ENCODE results near the gene PDIA5. TPM values are rescaled to one million over a fixed set of nuclear protein-coding genes. Genes with fewer than 3 reads are reported as not detected.
"Not testable (repeated sequence)": the region's sequence is repeated elsewhere in the genome, so short reads cannot be mapped to it uniquely, and the experiment has no call there.

The PDIA5 gene
- total RNA-seq, 2 experiments from 2014 or later: 8.1 to 11.7 TPM

DNA sequence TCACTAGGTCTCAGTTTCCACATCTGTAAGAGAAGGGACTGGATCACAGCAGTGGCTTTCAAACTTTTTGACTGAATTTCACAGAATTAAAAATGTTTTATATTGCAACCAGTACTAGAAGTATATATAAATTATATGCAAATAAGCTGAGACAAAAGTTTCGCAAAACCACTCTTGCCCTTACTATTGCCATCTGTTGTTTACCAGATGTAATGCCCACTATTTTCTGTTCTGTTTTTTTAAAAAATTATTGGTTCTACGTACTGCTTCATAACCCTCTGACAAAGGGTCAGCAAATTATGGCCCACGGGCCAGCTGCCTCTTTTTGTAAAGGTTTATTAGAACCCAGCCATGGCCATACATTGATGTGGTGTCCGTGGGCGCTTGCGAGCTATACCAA, 44.8 kb downstream of the PDIA5 start:
- TF ChIP-seq CTCF (conservative IDR thresholded peaks at IDR 0.05; ENCODE audit: low read length): no peak
- no peak for TF ChIP-seq EZH2phosphoT487 (IDR thresholded peaks at IDR 0.05; ENCODE audit: borderline replicate concordance, low read depth, low read length)
- H3K36me3 ChIP-seq (ENCODE audit: insufficient read depth, low read length): no peaks in the 10 kb centered on the region; the same call in 1 of the 2 replicates
- CTCF ChIA-PET (ENCODE audit: unreplicated experiment): no interaction called here
- no peaks in the 10 kb centered on the region for H4K20me1 ChIP-seq (ENCODE audit: insufficient read depth, low read length)
- intact Hi-C loops (cut with micrococcal nuclease; ENCODE audit: unreplicated experiment): no loop called here
- DNase-seq (ENCODE audit: low spot score): no peak
- H3K4me2 ChIP-seq (ENCODE audit: low read length): no peak overlapping the region
- H2AFZ ChIP-seq (ENCODE audit: low read length): no peak overlapping the region
- H3K4me1 ChIP-seq (ENCODE audit: insufficient read depth, low read length, poor library complexity, severe bottlenecking): peaks cover 11% of the 10 kb centered on the region
- no peaks in the 10 kb centered on the region for H3K9me3 ChIP-seq (ENCODE audit: low read length)
- H3K9me2 ChIP-seq (ENCODE audit: insufficient read depth, low read length): no peaks in the 10 kb centered on the region
- POLR2A ChIA-PET: interaction anchor here (1.4 kb wide), 1 partner anchor 21 kb away, joined by 3 read pairs; no protein-coding TSS in a partner anchor
- BruUV-seq (replicated peaks): no TSS peak
- H3K4me3 ChIP-seq (ENCODE audit: low read depth, low read length, poor library complexity, severe bottlenecking): no peak overlapping the region
- H3K79me2 ChIP-seq (ENCODE audit: insufficient read depth, low read depth, low read length): no peaks in the 10 kb centered on the region
- H3K27ac ChIP-seq (ENCODE audit: low read depth, low read length, poor library complexity, severe bottlenecking): no peak overlapping the region

- TF ChIP-seq EZH2phosphoT487 (IDR thresholded peaks at IDR 0.05; ENCODE audit: borderline replicate concordance, low read depth, low read length): no peak
- no peak for TF ChIP-seq CTCF (conservative IDR thresholded peaks at IDR 0.05; ENCODE audit: low read length)
- BruUV-seq (replicated peaks): no TSS peak
- H2AFZ ChIP-seq (ENCODE audit: low read length): no peak overlapping the region
- no peak for DNase-seq (ENCODE audit: low spot score)
- H4K20me1 ChIP-seq (ENCODE audit: insufficient read depth, low read length): no peaks in the 10 kb centered on the region
- no peaks in the 10 kb centered on the region for H3K9me2 ChIP-seq (ENCODE audit: insufficient read depth, low read length)
- H3K4me1 ChIP-seq (ENCODE audit: insufficient read depth, low read length, poor library complexity, severe bottlenecking): peaks cover 11% of the 10 kb centered on the region
- H3K79me2 ChIP-seq (ENCODE audit: insufficient read depth, low read depth, low read length): no peaks in the 10 kb centered on the region
- H3K4me2 ChIP-seq (ENCODE audit: low read length): no peak overlapping the region
- no peaks in the 10 kb centered on the region for H3K9me3 ChIP-seq (ENCODE audit: low read length)
- no peak overlapping the region for H3K4me3 ChIP-seq (ENCODE audit: low read depth, low read length, poor library complexity, severe bottlenecking)
- intact Hi-C loops (cut with micrococcal nuclease; ENCODE audit: unreplicated experiment): no loop called here
- no peak overlapping the region for H3K27ac ChIP-seq (ENCODE audit: low read depth, low read length, poor library complexity, severe bottlenecking)
- CTCF ChIA-PET (ENCODE audit: unreplicated experiment): no interaction called here
- POLR2A ChIA-PET: no interaction called here
- no peaks in the 10 kb centered on the region; the same call in 1 of the 2 replicates for H3K36me3 ChIP-seq (ENCODE audit: insufficient read depth, low read length)
Observed at GRCh38 chr3:123112232-123112631, 45.4 kb downstream of the PDIA5 start.

DNA sequence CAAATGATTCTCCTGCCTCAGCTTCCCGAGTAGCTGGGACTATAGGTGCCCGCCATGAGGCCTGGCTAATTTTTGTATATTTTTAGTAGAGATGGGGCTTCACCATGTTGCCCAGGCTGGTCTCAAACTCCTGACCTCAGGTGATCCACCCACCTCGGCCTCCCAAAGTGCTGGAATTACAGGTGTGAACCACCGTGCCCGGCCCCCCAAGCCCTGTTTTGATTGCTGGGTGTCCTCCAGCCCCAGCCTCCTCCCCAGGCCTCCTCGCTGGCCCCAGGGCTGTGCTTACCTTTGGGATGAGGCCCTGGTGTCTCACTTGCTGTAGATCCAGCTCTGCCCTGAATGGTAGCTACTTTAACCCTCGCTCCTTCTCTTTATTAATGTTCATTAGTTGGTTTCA, 45.8 kb downstream of the PDIA5 start:
- peaks cover 11% of the 10 kb centered on the region for H3K4me1 ChIP-seq (ENCODE audit: insufficient read depth, low read length, poor library complexity, severe bottlenecking)
- intact Hi-C loops (cut with micrococcal nuclease; ENCODE audit: unreplicated experiment); BruUV-seq (replicated peaks); H2AFZ ChIP-seq (ENCODE audit: low read length); CTCF ChIA-PET (ENCODE audit: unreplicated experiment); H3K9me3 ChIP-seq (ENCODE audit: low read length); H3K27ac ChIP-seq (ENCODE audit: low read depth, low read length, poor library complexity, severe bottlenecking); H4K20me1 ChIP-seq (ENCODE audit: insufficient read depth, low read length); DNase-seq (ENCODE audit: low spot score); H3K36me3 ChIP-seq (ENCODE audit: insufficient read depth, low read length); H3K4me3 ChIP-seq (ENCODE audit: low read depth, low read length, poor library complexity, severe bottlenecking); H3K4me2 ChIP-seq (ENCODE audit: low read length); H3K79me2 ChIP-seq (ENCODE audit: insufficient read depth, low read depth, low read length); H3K9me2 ChIP-seq (ENCODE audit: insufficient read depth, low read length): not testable (repeated sequence)
- POLR2A ChIA-PET: interaction anchor here (0.6 to 0.7 kb wide), 2 partner anchors 11 to 504 kb away, joined by 4 read pairs; no protein-coding TSS in a partner anchor
